ENCODE measurements around the gene RPLP1. TPM values are rescaled to one million over a fixed set of nuclear protein-coding genes. Genes with fewer than 3 reads are reported as not detected.

Gene RPLP1
- total RNA-seq, 1 experiment from 2014 or later = 148 TPM

DNA sequence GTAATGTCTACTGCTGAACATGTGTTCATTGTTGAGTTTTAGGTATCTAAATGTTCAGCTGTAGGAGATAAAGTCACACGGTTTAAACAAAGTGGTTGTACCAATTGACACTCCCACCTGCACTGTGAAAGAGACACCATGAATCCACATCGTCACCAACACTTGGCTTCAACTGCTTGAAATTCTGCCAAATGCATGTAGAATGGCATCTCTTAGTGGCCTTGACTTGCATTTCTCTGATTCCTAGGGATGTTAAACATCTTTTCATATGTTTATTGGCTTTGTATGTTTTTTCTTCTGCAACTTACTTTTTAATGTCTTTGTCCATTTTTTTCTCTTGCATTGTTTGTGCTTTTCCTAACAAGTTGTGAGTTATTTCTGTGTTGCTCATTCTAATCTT lies 43.4 kb downstream of the RPLP1 start:
- DNase-seq (ENCODE audit: low read depth) = no peak

DNA sequence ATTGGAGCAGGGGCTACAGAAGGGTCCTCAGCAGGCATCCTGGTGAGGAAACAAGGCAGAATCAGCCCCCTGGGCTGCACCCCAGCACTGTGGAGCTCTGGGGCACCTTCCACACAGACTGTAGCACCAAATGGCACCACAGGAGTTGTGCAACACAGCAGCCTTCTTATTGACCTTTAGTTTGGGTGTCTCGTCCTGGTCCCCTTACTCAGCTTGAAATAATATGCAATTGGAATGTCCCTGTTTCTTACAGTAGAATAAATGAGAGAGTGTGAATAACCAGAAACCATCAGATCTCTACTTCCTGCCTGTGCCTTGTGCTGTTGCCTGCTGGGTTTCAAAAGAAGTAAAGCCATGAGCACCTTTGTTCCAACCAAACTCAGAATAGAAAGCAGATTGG lies 44.5 kb downstream of the RPLP1 start:
- DNase-seq (ENCODE audit: low read depth) = no peak

DNA sequence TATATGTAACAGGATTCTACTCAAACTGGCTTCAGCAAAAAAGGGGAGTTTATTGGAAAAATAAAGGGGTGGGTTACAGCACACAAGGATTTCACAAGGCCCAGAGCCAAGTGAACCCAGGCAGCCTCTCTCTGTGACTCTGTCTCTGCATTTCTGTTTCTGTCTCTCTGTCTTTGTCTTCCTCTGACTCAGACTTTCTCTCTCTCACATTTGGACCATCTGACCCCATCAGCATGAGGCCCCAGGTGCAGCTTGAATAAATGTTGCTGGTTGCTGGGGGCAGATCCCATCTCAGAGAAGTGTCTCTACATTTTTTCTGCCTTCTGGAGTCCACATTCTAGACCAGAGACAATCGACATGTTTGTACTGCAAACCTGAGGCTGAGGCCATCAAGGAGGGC lies 45.0 kb downstream of the RPLP1 start:
- no peak for DNase-seq (ENCODE audit: low read depth)

DNA sequence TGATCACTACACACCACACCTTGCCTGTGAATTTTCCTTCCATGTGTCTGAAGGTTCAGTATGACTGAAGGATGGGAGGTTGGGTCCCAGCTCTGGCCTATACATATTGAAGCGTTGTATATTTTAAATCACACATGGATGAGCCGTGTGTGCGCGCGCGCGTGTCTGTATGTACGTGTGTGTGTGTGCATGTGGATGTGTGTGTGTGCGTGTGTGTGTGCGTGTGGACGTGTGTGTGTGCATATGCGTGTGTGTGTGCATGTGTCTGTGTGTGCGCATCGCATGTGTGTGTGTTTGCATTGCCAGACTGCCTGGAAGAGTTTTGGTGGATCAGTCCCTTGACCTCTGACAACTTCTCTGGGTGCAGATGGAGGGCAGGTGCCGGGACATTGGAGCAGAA lies 45.7 kb downstream of the RPLP1 start:
- DNase-seq (ENCODE audit: low read depth) = no peak

DNA sequence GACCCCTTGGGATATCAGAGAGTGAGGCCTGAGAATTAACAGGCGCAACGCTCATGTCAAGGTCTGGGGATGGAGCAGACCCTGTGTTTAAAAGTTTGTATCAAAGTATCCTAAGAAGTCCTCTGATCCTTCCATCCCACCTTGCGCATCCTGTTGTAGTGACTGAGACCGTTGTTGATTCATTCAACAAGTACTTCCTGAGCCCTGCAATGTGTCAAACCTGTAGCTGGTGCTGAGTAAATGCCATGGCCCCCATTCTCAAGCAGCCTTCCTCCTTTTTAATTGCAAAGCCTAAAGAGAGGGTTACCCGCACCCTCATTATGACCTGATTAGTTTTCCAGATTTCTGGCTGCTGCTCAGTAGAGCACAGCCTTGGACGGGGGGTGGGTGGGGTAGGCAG lies 46.4 kb downstream of the RPLP1 start:
- no peak for DNase-seq (ENCODE audit: low read depth)

DNA sequence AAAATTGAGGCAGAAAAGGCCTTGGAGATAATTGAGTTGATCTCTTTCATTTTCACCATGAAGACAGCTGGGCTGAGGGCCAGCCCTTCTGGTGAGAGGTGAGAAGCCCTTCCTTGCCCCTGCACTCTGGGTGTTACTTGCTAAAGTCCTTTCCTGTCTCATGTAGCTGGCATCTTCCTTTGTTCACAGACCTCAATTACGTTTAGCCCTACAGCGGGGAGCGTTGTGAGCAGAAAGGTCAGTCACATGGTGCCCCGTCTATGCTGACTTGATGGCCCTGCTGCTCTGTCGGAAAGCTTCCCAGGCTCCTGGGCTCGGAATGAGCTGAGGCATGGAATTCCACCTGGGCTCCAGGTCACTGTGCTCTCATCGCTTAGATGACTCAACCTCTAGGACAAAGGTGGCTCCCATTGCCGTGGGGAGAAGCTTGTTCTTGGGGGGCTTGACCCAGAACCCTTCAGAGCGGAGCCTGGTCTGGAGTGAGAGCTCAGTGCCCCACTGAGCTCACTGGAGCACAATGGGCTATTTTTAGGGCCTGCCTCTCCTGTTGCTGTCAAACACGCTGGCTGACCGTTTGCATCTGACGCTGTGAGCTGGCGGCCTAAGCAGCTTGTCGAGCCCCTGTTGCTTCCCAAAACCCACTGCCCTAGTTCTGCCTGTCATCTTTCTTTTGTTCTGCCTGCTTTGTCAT lies 47.0 kb downstream of the RPLP1 start:
- DNase-seq (ENCODE audit: low read depth) = no peak

DNA sequence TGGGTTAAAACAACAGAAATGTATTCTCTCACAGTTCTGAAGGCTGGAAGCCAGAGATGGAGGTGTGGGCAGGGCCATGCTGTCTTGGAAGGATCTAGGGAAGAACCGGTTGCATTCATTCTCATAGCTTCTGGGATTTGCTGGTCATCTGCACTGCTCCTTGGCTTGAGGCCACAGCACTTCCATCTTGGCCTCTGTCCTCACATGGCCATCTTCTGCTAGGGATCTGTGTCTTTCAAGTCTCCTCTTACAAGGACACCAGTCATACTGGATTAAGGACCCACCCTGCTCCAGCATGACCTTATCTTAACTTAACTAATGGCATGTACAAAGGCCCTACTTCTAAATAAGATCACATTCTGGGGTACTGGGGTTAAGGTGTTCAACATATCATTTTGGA lies 47.7 kb downstream of the RPLP1 start:
- no peak for DNase-seq (ENCODE audit: low read depth)

DNA sequence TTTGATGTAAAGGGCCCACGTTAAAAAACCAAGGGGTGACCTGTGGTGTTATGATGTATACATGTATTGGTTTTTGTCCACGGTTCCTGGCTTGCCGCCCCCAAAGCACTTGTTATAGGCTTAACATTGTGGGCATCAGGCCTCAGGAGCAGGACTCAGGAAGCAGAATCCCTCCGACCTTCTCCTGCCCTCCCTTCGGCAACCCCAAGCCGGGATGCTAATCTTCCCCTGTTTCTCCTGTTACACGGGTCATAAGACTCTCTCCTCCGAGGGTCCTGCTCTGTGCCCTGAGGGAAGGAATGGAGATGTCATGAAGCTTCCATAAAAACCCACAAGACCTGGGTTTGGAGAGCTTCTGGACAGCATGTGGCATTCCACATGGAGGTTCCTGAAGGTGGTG lies 48.8 kb downstream of the RPLP1 start:
- no peak for DNase-seq (ENCODE audit: low read depth)

DNA sequence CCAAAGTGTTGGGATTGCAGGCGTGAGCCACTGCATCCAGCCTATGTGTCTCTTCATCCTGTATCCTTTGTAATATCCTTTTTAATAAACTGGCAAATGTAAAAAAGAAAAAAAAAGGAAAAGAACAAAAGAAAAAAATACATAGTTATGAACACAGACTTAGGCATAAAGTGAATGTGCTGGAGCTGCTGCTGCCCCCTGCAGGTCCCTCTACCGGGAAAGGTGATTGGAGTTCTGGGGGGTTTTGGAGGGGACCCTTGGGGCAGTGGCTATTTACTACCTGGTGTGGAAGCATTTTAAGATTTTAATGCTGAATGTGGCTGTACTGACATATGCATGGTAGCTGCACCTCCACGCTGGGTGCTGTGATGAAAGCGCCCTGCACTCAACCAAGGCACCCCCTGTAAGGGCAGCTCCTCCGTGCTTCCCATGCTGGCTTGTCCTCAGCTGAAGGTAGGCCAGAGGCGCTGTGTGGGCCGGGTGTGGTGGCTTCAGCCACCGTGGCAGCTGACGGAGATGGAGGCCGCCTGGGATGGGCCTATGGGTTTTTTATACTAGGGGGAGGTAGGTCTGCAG lies 49.9 kb downstream of the RPLP1 start:
- DNase-seq (ENCODE audit: low read depth) = no peak

DNA sequence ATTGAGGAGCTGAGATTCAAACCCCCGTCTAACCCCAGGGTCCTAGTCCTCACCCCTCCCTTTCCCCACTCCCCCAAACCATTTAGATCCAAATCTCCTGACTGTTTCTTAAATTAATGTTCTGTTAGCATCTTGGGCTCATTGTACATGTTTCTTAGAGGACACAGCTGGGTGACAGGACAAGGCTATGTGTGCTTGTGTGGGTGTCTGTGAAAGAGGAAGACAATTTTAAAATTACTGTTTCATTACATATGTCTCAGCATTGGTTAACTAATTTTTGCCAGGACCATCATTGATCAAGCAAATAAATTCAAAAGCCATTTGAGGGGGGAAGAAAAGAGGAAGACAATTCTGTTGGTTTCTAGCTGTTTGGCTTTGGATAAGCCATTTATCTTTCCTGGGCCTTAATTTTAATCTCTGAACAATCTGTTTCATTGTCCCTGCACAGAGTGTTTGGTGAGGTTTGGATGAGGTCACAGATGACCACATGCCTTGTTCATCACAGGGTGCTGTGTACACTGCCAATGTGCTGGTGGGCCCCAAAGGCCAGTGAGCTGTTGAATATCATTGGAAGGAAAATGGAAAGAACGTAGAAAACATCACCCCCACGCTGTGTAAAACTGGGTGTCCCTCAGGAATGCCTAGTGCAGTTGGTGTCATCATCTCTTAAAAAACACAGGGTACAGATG lies 51.9 kb downstream of the RPLP1 start:
- DNase-seq (ENCODE audit: low read depth) = no peak

Other genes starting within 250 kb of the RPLP1 start
- 0.51 and 0.91 TPM in 2 replicates for gene PAQR5, start 153.9 kb upstream of the RPLP1 start, total RNA-seq (2014; rRNA removed; shearing (Covaris generic))
- gene KIF23, start 38.5 kb upstream of the RPLP1 start, total RNA-seq (2014; rRNA removed; shearing (Covaris generic)) = 107 and 148 TPM in 2 replicates

Measured in Daoy (cell line).